Heart left ventricle (tissue), 16 donors: ENCODE data around the gene NGFR. TPM values are rescaled to one million over a fixed set of nuclear protein-coding genes. Genes with fewer than 3 reads are reported as not detected.
A peak's percentile ranks its signal among the peaks of the same experiment; 100 is the strongest.

Experiments
- ATAC-seq, 4 donors: fragments of 200-7000 bp; cut with Tn5 transposase; one replicate each; pipeline ENCODE4 v1.9.1; 2020 to 2022; ENCODE audit warnings: moderate library complexity in 4 of 4, mild to moderate bottlenecking in 3 of 4, moderate number of reproducible peaks in 1 of 4
- DNase-seq, 5 donors: peaks; one replicate each; pipeline ENCODE4 v3.0.0-alpha.2; 2020
- H3K27ac ChIP-seq, 12 donors: fragments of 200-600 bp; sonication (generic) in 4 of 12; one replicate each; pipeline versions ENCODE4 v1.5.0 to v1.8.0; 2016 to 2022; ENCODE audit warnings: mild to moderate bottlenecking in 2 of 12
- H3K27me3 ChIP-seq, 9 donors: fragments of 200-600 bp; sonication (generic) in 2 of 9; one replicate each; pipeline versions ENCODE4 v1.5.1 to v1.8.0; 2016 to 2022; ENCODE audit warnings: mild to moderate bottlenecking in 3 of 9
- H3K36me3 ChIP-seq, 9 donors: fragments of 200-600 bp; sonication (generic) in 2 of 9; one replicate each; pipeline versions ENCODE4 v1.5.0 to v1.8.0; 2018 to 2022; ENCODE audit warnings: mild to moderate bottlenecking in 2 of 9
- H3K4me1 ChIP-seq, 12 donors: fragments of 200-600 bp; sonication (generic) in 4 of 12; one replicate each; pipeline versions ENCODE4 v1.5.0 to v1.8.0; 2016 to 2022; ENCODE audit warnings: mild to moderate bottlenecking in 3 of 12
- H3K4me3 ChIP-seq, 12 donors: fragments of 200-600 bp; sonication (generic) in 4 of 12; one replicate each; pipeline versions ENCODE4 v1.5.0 to v1.8.0; 2017 to 2022; ENCODE audit warnings: mild to moderate bottlenecking in 9 of 12, moderate library complexity in 4 of 12
- H3K9me3 ChIP-seq, 12 donors: fragments of 200-600 bp; sonication (generic) in 4 of 12; one replicate each; pipeline versions ENCODE4 v1.5.0 to v1.8.0; 2016 to 2022; ENCODE audit warnings: mild to moderate bottlenecking in 1 of 12
- CTCF ChIP-seq, 12 donors: fragments of 200-600 bp; sonication (generic) in 4 of 12; IDR thresholded peaks; one replicate each; pipeline versions ENCODE4 v1.5.0 to v1.8.0; 2018 to 2022; ENCODE audit warnings: antibody characterized with exemption in 12 of 12, mild to moderate bottlenecking in 5 of 12
- POLR2A ChIP-seq, 2 donors: fragments of 450-650 bp; IDR thresholded peaks; one replicate each; pipeline ENCODE4 v1.6.1; 2017; ENCODE audit warnings: antibody characterized with exemption in 2 of 2, mild to moderate bottlenecking in 2 of 2, moderate library complexity in 2 of 2
- WGBS, 4 donors: extraction: QIAGEN DNeasy Blood & Tissue Kit in 2 of 4; methylation state at CpG; one replicate each; pipeline versions ENCODE4 v1.1.5 to v1.1.7; 2013 to 2018; 5-methylcytosine and 5-hydroxymethylcytosine counted together
- intact Hi-C, 10 donors: fragments of 100-400 bp; cut with DNase I; formaldehyde crosslinking; loops; one replicate each; pipeline versions ENCODE4 v1.11.1 to v1.14.2; 2022
- polyA plus RNA-seq, 2 donors: library from polyadenylated mRNA; stranded (reverse); fragments of 200-250 nt; gene quantifications; one replicate each; pipeline ENCODE4 v1.2.3, GENCODE V29; 2013
- total RNA-seq, 9 donors: library from RNA; depleted of rRNA in 2 of 9; stranded (reverse); fragments of >200 nt in 2 of 9; fragmentation: NEBNext Ultra II Directional in 3 of 9; extraction: Animal tissue kit (Norgen Biotek cat#: 25700) in 3 of 9; gene quantifications; one replicate each; pipeline versions ENCODE4 v1.1.0 to v1.2.4, GENCODE V29; 2016 to 2023
- donor health status: ischemic (EF 13 %, LVEDD 7.1; RV severe dilation, severe dysfunction).
- donor health status: healthy with polysubstance abuse.
- donor health status: DM: no; HTN: yes; CAD: no.
- donor health status: DM: no; HTN: no; CAD: no.
- donor health status: ischemic (EF 25% LVEDD 6.9; RV normal size, moderate dysfunction).
- donor health status: ischemic (EF 25% LVEDD 5.7; RV mildly dilated, moderate dysfunction).
- donor health status: healthy.
- donor health status: DM: yes; HTN: yes; CAD: no.
- donor health status: ischemic (EF 35%, LVEDD 5.7; RV mildly dilated, moderate dysfunction).
- donor health status: nonischemic (EF 11% LVEDD 7.7; RV severe dilation, severe dysfunction).
- donor health status: DM: yes; HTN: yes; CAD: no.
- donor health status: PGD.
- donor health status: ischemic (EF 29% LVEDD 5.4; RV normal size, mild dysfunction).
- donor health status: nonischemic (EF 23%, LVEDD 6.1; RV moderate dilation, normal function).

NGFR gene
- total and polyA plus RNA-seq, 11 donors = 2.3 to 16.8 (median 6.2) TPM

GRCh38 chr17:49486012-49486641, 9.0 kb upstream of the NGFR start:
- peaks cover 0 to 11% (median 0%) of the 10 kb centered on the region in 12 donors for H3K4me1 ChIP-seq
- TF ChIP-seq CTCF (IDR thresholded peaks at IDR 0.05) = no peak
- no peak for TF ChIP-seq POLR2A (IDR thresholded peaks at IDR 0.05)
- intact Hi-C loops = no loop called here
- ATAC-seq = no peak
- peaks cover 4 to 72% (median 23%) of the 10 kb centered on the region in 9 donors for H3K27me3 ChIP-seq
- no peak overlapping the region for H3K27ac ChIP-seq
- WGBS, 4 donors = 19 to 35% (median 25%) methylated on average over 11 to 13 of the region's 13 CpGs
- DNase-seq = no peak
- no peak overlapping the region for H3K4me3 ChIP-seq
- no peaks in the 10 kb centered on the region for H3K9me3 ChIP-seq
- H3K36me3 ChIP-seq = no peaks in the 10 kb centered on the region

GRCh38 chr17:49487183-49487582, 7.9 kb upstream of the NGFR start:
- WGBS, 4 donors = 72 to 85% (median 77%) methylated on average over 7 to 8 of the region's 8 CpGs
- H3K4me3 ChIP-seq = no peak overlapping the region
- no peak overlapping the region for H3K27ac ChIP-seq
- ATAC-seq (no peak), DNase-seq (no peak)
- peaks cover 0 to 11% (median 0%) of the 10 kb centered on the region in 12 donors for H3K4me1 ChIP-seq
- no peak for TF ChIP-seq CTCF (IDR thresholded peaks at IDR 0.05)
- TF ChIP-seq POLR2A (IDR thresholded peaks at IDR 0.05) = no peak
- intact Hi-C loops = no loop called here
- no peaks in the 10 kb centered on the region for H3K9me3 ChIP-seq
- peaks cover 4 to 73% (median 17%) of the 10 kb centered on the region in 9 donors for H3K27me3 ChIP-seq
- no peaks in the 10 kb centered on the region for H3K36me3 ChIP-seq

GRCh38 chr17:49488612-49489011, 6.5 kb upstream of the NGFR start:
- DNase-seq (peak in 1 of 5 donors; percentile 56), ATAC-seq (peak in 1 of 4 donors; percentile 40)
- Histone ChIP-seq H3K27me3 (peaks cover 4 to 58% (median 16%) of the 10 kb centered on the region in 9 donors), H3K27ac (no peak overlapping the region), H3K36me3 (no peaks in the 10 kb centered on the region), H3K9me3 (no peaks in the 10 kb centered on the region), H3K4me3 (no peak overlapping the region), H3K4me1 (peaks cover 0 to 11% (median 0%) of the 10 kb centered on the region in 12 donors)
- intact Hi-C loops = no loop called here
- no peak for TF ChIP-seq CTCF (IDR thresholded peaks at IDR 0.05)
- TF ChIP-seq POLR2A (IDR thresholded peaks at IDR 0.05) = no peak
- WGBS, 4 donors = 34 to 45% (median 39%) methylated on average over 8 of the region's 8 CpGs

- WGBS, 4 donors = 92 to 95% (median 94%) methylated on average over 4 of the region's 4 CpGs
- DNase-seq = no peak
- Histone ChIP-seq H3K4me1 (peaks cover 0 to 11% (median 0%) of the 10 kb centered on the region in 12 donors), H3K27ac (no peak overlapping the region), H3K27me3 (peaks cover 4 to 52% (median 13%) of the 10 kb centered on the region in 9 donors), H3K9me3 (no peaks in the 10 kb centered on the region), H3K4me3 (no peak overlapping the region), H3K36me3 (no peaks in the 10 kb centered on the region)
- ATAC-seq = no peak
- no peak for TF ChIP-seq CTCF (IDR thresholded peaks at IDR 0.05)
- TF ChIP-seq POLR2A (IDR thresholded peaks at IDR 0.05) = no peak
- intact Hi-C loops = no loop called here
These were observed 5.7 kb upstream of the NGFR start for GRCh38 chr17:49489348-49489747.
